ENCODE data around the gene SLC22A17.

The SLC22A17 gene

DNA sequence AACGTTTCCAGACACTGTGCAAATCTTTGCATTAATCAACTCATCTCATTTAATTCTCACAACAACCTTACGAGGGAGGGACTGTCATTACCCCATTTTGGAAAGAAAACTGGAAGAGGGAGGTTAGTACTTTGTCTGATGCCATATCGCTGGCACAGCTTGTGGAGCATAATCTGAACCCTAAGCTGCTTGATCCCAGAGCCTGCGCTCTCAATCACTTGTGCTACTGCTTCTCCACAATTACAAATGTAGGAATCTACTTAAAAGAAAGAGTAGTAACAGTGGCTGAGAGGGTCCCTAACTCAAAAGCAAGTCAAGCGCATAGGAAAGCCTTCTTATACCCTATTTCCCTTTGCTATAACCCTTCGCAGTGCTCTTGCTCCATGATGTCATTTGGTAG lies 9.1 kb upstream of the SLC22A17 start:
- Histone ChIP-seq H3K27me3 (ENCODE audit: control insufficient read depth, insufficient read depth, low read length) (no peaks in the 10 kb centered on the region), H3K27ac (ENCODE audit: low read length) (no peak overlapping the region), H3K4me3 (ENCODE audit: low read length) (no peak overlapping the region), H3K36me3 (ENCODE audit: control insufficient read depth, insufficient read depth, low read length) (peaks cover 6% of the 10 kb centered on the region), H3K9me3 (ENCODE audit: control insufficient read depth, insufficient read depth, low read length) (no peaks in the 10 kb centered on the region), H3K4me1 (ENCODE audit: control insufficient read depth, insufficient read depth, low read length) (peaks cover 5% of the 10 kb centered on the region; the same call in 1 of the 2 replicates)
- DNase-seq (ENCODE audit: low read depth, low spot score): no peak
- no CpG with 5 or more reads among the region's 6 CpGs for WGBS (ENCODE audit: insufficient coverage, insufficient read length)

- H3K27me3 ChIP-seq (ENCODE audit: control insufficient read depth, insufficient read depth, low read length): no peaks in the 10 kb centered on the region
- DNase-seq (ENCODE audit: low read depth, low spot score): no peak
- H3K9me3 ChIP-seq (ENCODE audit: control insufficient read depth, insufficient read depth, low read length): no peaks in the 10 kb centered on the region
- peaks cover 4% of the 10 kb centered on the region; the same call in 1 of the 2 replicates for H3K4me1 ChIP-seq (ENCODE audit: control insufficient read depth, insufficient read depth, low read length)
- peaks cover 6% of the 10 kb centered on the region for H3K36me3 ChIP-seq (ENCODE audit: control insufficient read depth, insufficient read depth, low read length)
- H3K4me3 ChIP-seq (ENCODE audit: low read length): no peak overlapping the region
- no peak overlapping the region for H3K27ac ChIP-seq (ENCODE audit: low read length)
These were observed 8.6 kb upstream of the SLC22A17 start for GRCh38 chr14:23361320-23361719.

GRCh38 chr14:23360496-23360895 lies 7.8 kb upstream of the SLC22A17 start:
- Histone ChIP-seq H3K36me3 (ENCODE audit: control insufficient read depth, insufficient read depth, low read length) (peaks cover 6% of the 10 kb centered on the region), H3K27me3 (ENCODE audit: control insufficient read depth, insufficient read depth, low read length) (no peaks in the 10 kb centered on the region)
- no CpG with 5 or more reads among the region's 11 CpGs for WGBS (ENCODE audit: insufficient coverage, insufficient read length)

DNA sequence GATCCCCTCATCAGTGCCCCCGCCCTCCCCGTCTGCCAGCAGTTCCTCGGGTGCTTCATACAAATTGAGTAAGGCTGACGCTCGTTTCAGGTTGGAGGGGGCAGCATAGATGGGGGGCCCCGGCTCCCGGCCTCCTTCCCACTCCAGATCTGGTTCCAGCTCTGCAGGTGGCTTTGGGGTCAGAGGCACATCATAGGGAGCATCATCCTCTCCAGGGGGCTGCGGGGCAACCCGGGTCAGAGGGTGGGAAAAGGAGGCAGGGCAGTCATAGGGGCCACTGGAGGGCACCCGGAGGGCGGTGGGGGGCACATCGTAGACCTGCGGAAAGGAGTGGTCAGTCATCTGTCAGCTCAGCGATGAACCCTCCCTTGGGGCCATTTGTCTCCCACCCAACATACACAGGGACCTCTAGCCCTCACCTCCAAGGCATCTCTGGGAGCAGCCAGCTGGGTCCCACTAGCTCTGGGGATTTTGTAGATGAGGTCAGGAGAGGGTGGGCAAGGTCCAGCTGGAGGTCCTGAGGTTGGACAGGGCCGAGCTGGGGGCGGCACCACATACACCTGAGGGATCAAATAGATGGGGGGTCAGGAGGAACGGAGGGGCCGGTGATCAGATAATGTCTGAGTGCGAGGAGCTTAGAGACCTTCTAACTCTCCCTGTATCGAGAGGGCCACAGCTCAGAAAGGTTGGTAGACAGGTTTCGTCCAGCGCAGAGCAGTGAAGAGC lies 7.2 kb upstream of the SLC22A17 start:
- Histone ChIP-seq H3K9me3 (ENCODE audit: control insufficient read depth, insufficient read depth, low read length) (no peaks in the 10 kb centered on the region), H3K4me3 (ENCODE audit: low read length) (no peak overlapping the region), H3K27ac (ENCODE audit: low read length) (no peak overlapping the region), H3K27me3 (ENCODE audit: control insufficient read depth, insufficient read depth, low read length) (no peaks in the 10 kb centered on the region), H3K4me1 (ENCODE audit: control insufficient read depth, insufficient read depth, low read length) (0 out of 2 replicates have a peak, but pooled peaks cover 3% of the 10 kb centered on the region), H3K36me3 (ENCODE audit: control insufficient read depth, insufficient read depth, low read length) (peaks cover 6% of the 10 kb centered on the region)
- WGBS (ENCODE audit: insufficient coverage, insufficient read length): no CpG with 5 or more reads among the region's 22 CpGs
- DNase-seq (ENCODE audit: low read depth, low spot score): no peak

More at GRCh38 chr14:23360496-23360895, 7.8 kb upstream of the SLC22A17 start:
- no peak for DNase-seq (ENCODE audit: low read depth, low spot score)
- no peak overlapping the region for H3K4me3 ChIP-seq (ENCODE audit: low read length)
- H3K4me1 ChIP-seq (ENCODE audit: control insufficient read depth, insufficient read depth, low read length): 0 out of 2 replicates have a peak, but pooled peaks cover 3% of the 10 kb centered on the region
- no peaks in the 10 kb centered on the region for H3K9me3 ChIP-seq (ENCODE audit: control insufficient read depth, insufficient read depth, low read length)
- H3K27ac ChIP-seq (ENCODE audit: low read length): no peak overlapping the region

DNA sequence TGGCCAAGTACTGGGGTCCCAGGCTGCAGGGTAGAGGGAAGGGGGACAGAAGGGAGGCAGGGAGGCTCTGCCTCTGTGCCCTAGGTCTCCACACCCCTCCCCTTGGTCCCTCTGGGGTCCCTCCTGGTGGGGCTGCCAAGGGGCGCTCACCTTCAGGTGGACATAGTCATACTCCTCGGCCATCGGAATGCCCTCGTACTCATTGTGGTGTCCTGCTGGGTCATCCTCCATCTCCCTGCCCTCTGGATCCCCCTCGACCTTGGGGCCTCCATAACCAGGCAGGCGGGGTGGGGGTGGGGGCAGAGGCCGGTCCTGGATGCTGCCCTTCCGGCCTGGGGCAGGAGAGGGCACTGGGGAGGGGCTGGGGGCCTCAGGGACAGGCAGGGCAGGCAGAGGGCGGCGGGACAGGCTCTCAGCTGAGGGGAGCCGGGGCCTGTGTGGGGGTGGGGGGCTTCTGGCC lies 6.5 kb upstream of the SLC22A17 start:
- H3K27ac ChIP-seq (ENCODE audit: low read length): no peak overlapping the region
- no peak overlapping the region for H3K4me3 ChIP-seq (ENCODE audit: low read length)
- H3K4me1 ChIP-seq (ENCODE audit: control insufficient read depth, insufficient read depth, low read length): 0 out of 2 replicates have a peak, but pooled peaks cover 2% of the 10 kb centered on the region
- H3K9me3 ChIP-seq (ENCODE audit: control insufficient read depth, insufficient read depth, low read length): no peaks in the 10 kb centered on the region
- peaks cover 6% of the 10 kb centered on the region for H3K36me3 ChIP-seq (ENCODE audit: control insufficient read depth, insufficient read depth, low read length)
- no peak for DNase-seq (ENCODE audit: low read depth, low spot score)
- WGBS (ENCODE audit: insufficient coverage, insufficient read length): no CpG with 5 or more reads among the region's 11 CpGs
- H3K27me3 ChIP-seq (ENCODE audit: control insufficient read depth, insufficient read depth, low read length): no peaks in the 10 kb centered on the region

GRCh38 chr14:23358553-23359166 lies 6.0 kb upstream of the SLC22A17 start:
- DNase-seq (ENCODE audit: low read depth, low spot score): no peak
- Histone ChIP-seq H3K9me3 (ENCODE audit: control insufficient read depth, insufficient read depth, low read length) (no peaks in the 10 kb centered on the region), H3K36me3 (ENCODE audit: control insufficient read depth, insufficient read depth, low read length) (peaks cover 6% of the 10 kb centered on the region), H3K27me3 (ENCODE audit: control insufficient read depth, insufficient read depth, low read length) (no peaks in the 10 kb centered on the region), H3K27ac (ENCODE audit: low read length) (no peak overlapping the region), H3K4me3 (ENCODE audit: low read length) (no peak overlapping the region), H3K4me1 (ENCODE audit: control insufficient read depth, insufficient read depth, low read length) (no peaks in the 10 kb centered on the region)
- WGBS (ENCODE audit: insufficient coverage, insufficient read length): no CpG with 5 or more reads among the region's 12 CpGs

GRCh38 chr14:23358042-23358441 lies 5.4 kb upstream of the SLC22A17 start:
- Histone ChIP-seq H3K4me3 (ENCODE audit: low read length) (no peak overlapping the region), H3K27me3 (ENCODE audit: control insufficient read depth, insufficient read depth, low read length) (no peaks in the 10 kb centered on the region), H3K36me3 (ENCODE audit: control insufficient read depth, insufficient read depth, low read length) (peaks cover 6% of the 10 kb centered on the region), H3K27ac (ENCODE audit: low read length) (no peak overlapping the region), H3K9me3 (ENCODE audit: control insufficient read depth, insufficient read depth, low read length) (no peaks in the 10 kb centered on the region), H3K4me1 (ENCODE audit: control insufficient read depth, insufficient read depth, low read length) (no peaks in the 10 kb centered on the region)
- no CpG with 5 or more reads among the region's 3 CpGs for WGBS (ENCODE audit: insufficient coverage, insufficient read length)
- DNase-seq (ENCODE audit: low read depth, low spot score): no peak

- no CpG with 5 or more reads among the region's 8 CpGs for WGBS (ENCODE audit: insufficient coverage, insufficient read length)
- H3K36me3 ChIP-seq (ENCODE audit: control insufficient read depth, insufficient read depth, low read length): peaks cover 6% of the 10 kb centered on the region
- H3K27me3 ChIP-seq (ENCODE audit: control insufficient read depth, insufficient read depth, low read length): no peaks in the 10 kb centered on the region
These were observed 4.6 kb upstream of the SLC22A17 start for GRCh38 chr14:23357261-23357660.

DNA sequence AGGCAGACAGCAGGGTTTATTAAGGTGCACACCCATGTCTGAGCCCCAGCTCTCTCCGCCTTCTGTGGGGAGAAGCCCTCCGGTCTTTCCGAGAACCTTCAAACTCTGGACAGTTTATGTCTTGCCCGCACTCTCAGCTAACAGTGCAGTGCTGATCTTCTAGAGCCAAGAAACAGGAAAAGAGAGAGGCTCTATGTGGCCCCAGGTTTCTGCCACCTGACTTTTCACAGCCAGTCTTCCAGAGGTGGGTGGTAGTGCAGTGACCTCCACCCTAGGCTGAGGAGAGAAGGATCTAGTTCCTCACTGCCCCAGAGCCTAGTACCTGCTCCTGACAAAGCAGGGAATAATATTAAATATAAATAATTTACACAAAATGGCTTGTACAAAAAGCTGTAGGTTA lies 4.0 kb upstream of the SLC22A17 start:
- WGBS (ENCODE audit: insufficient coverage, insufficient read length): no CpG with 5 or more reads among the region's 4 CpGs
- H3K27me3 ChIP-seq (ENCODE audit: control insufficient read depth, insufficient read depth, low read length): no peaks in the 10 kb centered on the region

More at GRCh38 chr14:23357261-23357660, 4.6 kb upstream of the SLC22A17 start:
- H3K9me3 ChIP-seq (ENCODE audit: control insufficient read depth, insufficient read depth, low read length): no peaks in the 10 kb centered on the region
- no peak for DNase-seq (ENCODE audit: low read depth, low spot score)
- H3K4me3 ChIP-seq (ENCODE audit: low read length): no peak overlapping the region
- no peak overlapping the region for H3K27ac ChIP-seq (ENCODE audit: low read length)
- no peaks in the 10 kb centered on the region for H3K4me1 ChIP-seq (ENCODE audit: control insufficient read depth, insufficient read depth, low read length)

DNA sequence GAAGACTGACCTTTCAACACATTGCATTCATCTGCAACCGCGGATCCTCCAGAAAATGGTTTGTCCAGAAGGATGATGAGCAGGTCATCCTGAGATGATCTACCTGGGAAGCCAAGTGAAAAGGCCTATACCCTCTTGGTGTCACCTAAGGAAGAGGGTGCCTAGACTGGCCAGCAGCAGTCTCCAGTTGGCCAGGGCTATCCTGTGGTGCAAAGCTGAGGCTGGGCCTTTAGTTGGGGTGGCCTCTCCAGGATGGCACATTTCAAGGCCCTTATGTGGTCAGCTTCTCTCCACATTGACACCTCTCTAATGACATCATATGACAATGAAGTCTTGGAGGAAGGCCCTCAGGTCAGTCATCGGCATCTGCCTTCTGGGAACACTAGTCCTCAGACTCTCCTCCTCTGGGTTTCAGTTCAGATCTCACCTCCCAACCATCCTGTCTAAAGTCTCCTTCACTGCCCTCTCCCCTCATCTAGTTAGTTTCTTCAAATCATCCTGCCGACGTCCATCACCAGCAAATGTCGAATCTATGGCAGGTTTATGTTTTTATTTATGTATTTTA lies 3.3 kb upstream of the SLC22A17 start:
- H3K9me3 ChIP-seq (ENCODE audit: control insufficient read depth, insufficient read depth, low read length): no peaks in the 10 kb centered on the region
- H3K4me1 ChIP-seq (ENCODE audit: control insufficient read depth, insufficient read depth, low read length): peaks cover 4% of the 10 kb centered on the region; the same call in 1 of the 2 replicates
- peaks cover 6% of the 10 kb centered on the region for H3K36me3 ChIP-seq (ENCODE audit: control insufficient read depth, insufficient read depth, low read length)
- H3K4me3 ChIP-seq (ENCODE audit: low read length): no peak overlapping the region
- H3K27me3 ChIP-seq (ENCODE audit: control insufficient read depth, insufficient read depth, low read length): no peaks in the 10 kb centered on the region
- H3K27ac ChIP-seq (ENCODE audit: low read length): no peak overlapping the region
- no peak for DNase-seq (ENCODE audit: low read depth, low spot score)
- WGBS (ENCODE audit: insufficient coverage, insufficient read length): no CpG with 5 or more reads among the region's 6 CpGs

More for the DNA sequence above, 4.0 kb upstream of the SLC22A17 start:
- H3K4me3 ChIP-seq (ENCODE audit: low read length): no peak overlapping the region
- no peak for DNase-seq (ENCODE audit: low read depth, low spot score)
- no peak overlapping the region for H3K27ac ChIP-seq (ENCODE audit: low read length)
- H3K4me1 ChIP-seq (ENCODE audit: control insufficient read depth, insufficient read depth, low read length): peaks cover 3% of the 10 kb centered on the region; the same call in 1 of the 2 replicates
- no peaks in the 10 kb centered on the region for H3K9me3 ChIP-seq (ENCODE audit: control insufficient read depth, insufficient read depth, low read length)
- H3K36me3 ChIP-seq (ENCODE audit: control insufficient read depth, insufficient read depth, low read length): peaks cover 6% of the 10 kb centered on the region

Data from iPS DF 6.9 (cell line).